Esophagus (tissue), 2 donors: ENCODE data around the gene UBE2I. TPM values are rescaled to one million over a fixed set of nuclear protein-coding genes. Genes with fewer than 3 reads are reported as not detected.

Experiments used
- H3K27ac ChIP-seq, 2 donors: one replicate each; pipeline ENCODE4 v1.5.1; 2013; ENCODE audit warnings: low read depth in 2 of 2, mild to moderate bottlenecking in 2 of 2, inconsistent platforms in 1 of 2, low read length in 1 of 2, moderate library complexity in 1 of 2
- H3K27me3 ChIP-seq, 2 donors: one replicate each; pipeline ENCODE4 v1.6.1; 2013; ENCODE audit warnings: low read length in 2 of 2, control low read depth in 1 of 2, mild to moderate bottlenecking in 1 of 2; ENCODE audit not compliant: insufficient read depth in 2 of 2, control insufficient read depth in 1 of 2
- H3K36me3 ChIP-seq, 2 donors: one replicate each; pipeline ENCODE4 v1.6.1; 2013; ENCODE audit warnings: low read length in 1 of 2; ENCODE audit not compliant: control insufficient read depth in 2 of 2, insufficient read depth in 2 of 2
- H3K4me1 ChIP-seq, 2 donors: one replicate each; pipeline ENCODE4 v1.6.1; 2013; ENCODE audit warnings: low read length in 1 of 2; ENCODE audit not compliant: control insufficient read depth in 2 of 2, insufficient read depth in 2 of 2
- H3K4me3 ChIP-seq, 2 donors: one replicate each; pipeline ENCODE4 v1.5.1; 2013; ENCODE audit warnings: low read length in 2 of 2, mild to moderate bottlenecking in 2 of 2, low read depth in 1 of 2, moderate library complexity in 1 of 2
- H3K9me3 ChIP-seq, 2 donors: one replicate each; pipeline ENCODE4 v1.6.1; 2013; ENCODE audit warnings: mild to moderate bottlenecking in 2 of 2, low read depth in 1 of 2, low read length in 1 of 2, moderate library complexity in 1 of 2; ENCODE audit not compliant: control insufficient read depth in 2 of 2, insufficient read depth in 1 of 2
- WGBS, 2 donors: extraction: QIAGEN DNeasy Blood & Tissue Kit; methylation state at CpG; one replicate each; pipeline ENCODE4 v1.1.7; 2013; 5-methylcytosine and 5-hydroxymethylcytosine counted together
- polyA plus RNA-seq, 2 donors: library from polyadenylated mRNA; stranded (reverse); fragments of 200-250 nt; gene quantifications; one replicate each; pipeline ENCODE4 v1.2.3, GENCODE V29; 2013
- donor health status: healthy with polysubstance abuse.
- donor health status: Bipolar disorder and iron deficiency.

Gene UBE2I
- polyA plus RNA-seq, 2 donors, result 35.4 to 56.9 TPM

DNA sequence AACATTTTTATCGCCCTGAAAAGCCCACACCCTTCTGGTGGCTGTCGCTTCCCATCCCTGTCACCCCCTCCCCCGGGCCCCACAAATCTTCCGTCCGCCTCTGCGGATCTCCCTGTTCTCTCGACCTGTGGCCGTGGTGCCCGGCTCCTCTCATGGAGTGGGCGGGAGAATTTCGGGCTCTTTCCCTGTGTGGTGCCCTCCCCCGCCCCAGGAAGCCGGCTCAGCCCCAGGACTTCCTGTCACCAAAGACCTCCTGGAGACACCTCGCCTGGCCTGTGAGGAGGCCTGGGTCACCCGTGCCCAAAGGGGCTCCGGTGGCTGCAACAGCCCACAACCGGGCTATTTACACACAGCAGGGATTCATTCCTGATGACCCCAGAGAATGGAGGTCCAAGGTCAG is 26.1 kb upstream of the UBE2I start:
- Histone ChIP-seq H3K4me3 (no peak overlapping the region), H3K27me3 (no peaks in the 10 kb centered on the region), H3K4me1 (no peaks in the 10 kb centered on the region), H3K36me3 (no peaks in the 10 kb centered on the region), H3K27ac (no peak overlapping the region), H3K9me3 (no peaks in the 10 kb centered on the region)
- 49 to 50% methylated on average over 17 of the region's 17 CpGs for WGBS, 2 donors

DNA sequence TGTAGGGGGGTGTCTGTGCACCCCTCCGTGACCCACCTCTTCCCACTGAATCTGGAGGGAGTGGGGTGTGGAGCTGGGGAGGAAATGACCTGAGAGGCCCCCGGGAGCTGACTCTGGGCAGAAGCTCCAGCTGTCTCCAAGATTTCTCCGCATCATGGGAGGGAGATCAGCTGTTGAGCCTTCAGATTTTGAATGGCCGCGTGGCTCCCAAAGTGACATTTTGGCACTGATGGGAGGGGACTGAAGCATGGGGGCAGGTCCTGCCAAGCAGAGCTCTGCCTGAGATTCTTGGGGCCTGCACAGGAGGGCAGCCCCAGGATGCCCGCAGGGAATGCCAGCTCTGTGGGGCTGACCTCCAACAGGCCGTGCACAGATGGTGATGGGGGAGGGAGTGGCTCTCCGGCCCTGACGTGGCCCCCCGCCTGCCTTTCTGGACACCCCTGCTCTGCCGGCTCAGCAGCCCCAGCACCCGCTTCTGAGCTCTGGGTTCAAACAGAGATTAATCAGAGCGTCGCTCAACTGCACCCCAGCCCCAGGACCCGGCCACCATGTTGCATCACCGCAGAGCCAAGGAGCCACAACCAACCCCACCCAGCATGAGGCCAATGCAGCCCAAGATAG is 25.3 kb upstream of the UBE2I start:
- WGBS, 2 donors, result 70 to 81% methylated on average over 13 to 16 of the region's 16 CpGs
- no peak overlapping the region for H3K27ac ChIP-seq
- no peak overlapping the region for H3K4me3 ChIP-seq

DNA sequence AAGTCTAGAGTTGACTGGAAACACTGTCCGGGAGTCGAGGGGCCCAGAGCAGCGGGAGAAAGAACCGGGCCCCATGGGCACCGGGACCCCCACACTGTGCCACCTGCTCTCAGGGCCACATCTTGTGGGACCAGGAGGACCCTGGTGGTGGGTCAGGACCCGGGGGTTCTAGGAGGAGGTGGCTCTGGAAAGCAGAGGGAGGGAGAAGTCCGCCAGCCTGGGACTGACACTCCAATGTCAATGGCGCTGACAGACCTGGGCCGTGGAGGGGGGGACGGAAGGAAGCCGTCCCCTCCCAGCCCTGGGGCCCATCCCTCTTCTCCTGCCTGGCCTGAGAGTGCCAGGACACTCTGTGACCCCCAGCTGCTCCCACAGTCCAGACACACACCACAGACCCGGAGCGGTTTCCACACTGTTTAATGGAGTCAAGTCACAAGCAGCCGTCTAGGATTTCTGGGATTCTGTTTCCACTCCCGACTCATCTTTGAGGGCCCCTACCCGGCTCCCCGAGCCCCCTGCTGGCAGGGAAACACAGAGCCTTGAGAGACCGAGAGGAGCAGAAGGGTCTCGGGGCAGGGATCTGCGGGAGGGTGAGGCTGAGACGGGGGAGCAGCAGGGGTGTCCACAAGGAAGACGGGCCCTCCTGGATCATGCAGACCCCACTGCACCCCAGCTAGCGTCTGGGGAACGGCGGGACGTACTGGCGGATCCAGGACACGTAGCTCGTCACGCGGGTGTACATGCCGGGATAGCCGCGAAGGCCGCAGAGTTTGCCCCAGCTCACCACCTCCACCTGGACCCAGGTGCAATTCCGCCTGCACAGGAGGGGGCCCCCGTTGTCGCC is 23.5 kb upstream of the UBE2I start:
- H3K36me3 ChIP-seq, result no peaks in the 10 kb centered on the region
- no peak overlapping the region for H3K27ac ChIP-seq
- no peak overlapping the region for H3K4me3 ChIP-seq
- peaks cover 0 to 15% of the 10 kb centered on the region in 2 donors for H3K27me3 ChIP-seq
- H3K9me3 ChIP-seq, result no peaks in the 10 kb centered on the region
- no peaks in the 10 kb centered on the region for H3K4me1 ChIP-seq
- 70 to 73% methylated on average over 35 to 38 of the region's 38 CpGs for WGBS, 2 donors

More for the DNA sequence above, 25.3 kb upstream of the UBE2I start:
- peaks cover 0 to 7% of the 10 kb centered on the region in 2 donors for H3K27me3 ChIP-seq
- H3K9me3 ChIP-seq, result no peaks in the 10 kb centered on the region
- H3K4me1 ChIP-seq, result no peaks in the 10 kb centered on the region
- H3K36me3 ChIP-seq, result no peaks in the 10 kb centered on the region

DNA sequence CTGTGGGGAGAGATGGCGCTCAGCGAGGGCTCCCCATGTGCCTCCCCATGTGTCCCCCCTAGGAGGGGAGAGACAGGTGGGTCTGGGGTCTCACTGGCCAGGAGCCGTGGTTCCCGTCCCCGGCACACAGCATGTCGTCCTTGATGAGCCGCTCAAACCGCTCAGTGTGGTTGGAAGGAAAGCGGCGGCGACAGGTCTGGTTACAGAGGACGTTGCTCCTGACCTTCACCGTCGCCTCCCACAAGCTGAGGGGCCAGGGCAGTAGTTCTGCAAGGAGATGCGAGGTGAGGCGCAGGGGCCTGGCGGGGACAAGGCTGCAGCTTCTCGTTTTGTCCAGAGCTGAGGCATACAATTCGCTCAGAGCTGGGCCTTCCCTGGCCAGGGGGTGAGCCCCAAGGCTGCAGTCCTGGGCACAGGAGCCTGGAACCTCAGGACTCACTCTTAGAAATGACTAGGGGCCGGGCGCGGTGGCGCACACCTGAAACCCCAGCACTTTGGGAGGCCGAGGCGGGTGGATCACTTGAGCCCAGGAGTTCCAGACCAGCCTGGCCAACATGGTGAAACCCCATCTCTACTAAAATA is 22.8 kb upstream of the UBE2I start:
- WGBS, 2 donors, result 77 to 82% methylated on average over 25 of the region's 25 CpGs
- H3K27ac ChIP-seq, result no peak overlapping the region
- no peaks in the 10 kb centered on the region for H3K9me3 ChIP-seq
- peaks cover 0 to 15% of the 10 kb centered on the region in 2 donors for H3K27me3 ChIP-seq
- no peaks in the 10 kb centered on the region for H3K4me1 ChIP-seq
- H3K4me3 ChIP-seq, result no peak overlapping the region
- H3K36me3 ChIP-seq, result no peaks in the 10 kb centered on the region

DNA sequence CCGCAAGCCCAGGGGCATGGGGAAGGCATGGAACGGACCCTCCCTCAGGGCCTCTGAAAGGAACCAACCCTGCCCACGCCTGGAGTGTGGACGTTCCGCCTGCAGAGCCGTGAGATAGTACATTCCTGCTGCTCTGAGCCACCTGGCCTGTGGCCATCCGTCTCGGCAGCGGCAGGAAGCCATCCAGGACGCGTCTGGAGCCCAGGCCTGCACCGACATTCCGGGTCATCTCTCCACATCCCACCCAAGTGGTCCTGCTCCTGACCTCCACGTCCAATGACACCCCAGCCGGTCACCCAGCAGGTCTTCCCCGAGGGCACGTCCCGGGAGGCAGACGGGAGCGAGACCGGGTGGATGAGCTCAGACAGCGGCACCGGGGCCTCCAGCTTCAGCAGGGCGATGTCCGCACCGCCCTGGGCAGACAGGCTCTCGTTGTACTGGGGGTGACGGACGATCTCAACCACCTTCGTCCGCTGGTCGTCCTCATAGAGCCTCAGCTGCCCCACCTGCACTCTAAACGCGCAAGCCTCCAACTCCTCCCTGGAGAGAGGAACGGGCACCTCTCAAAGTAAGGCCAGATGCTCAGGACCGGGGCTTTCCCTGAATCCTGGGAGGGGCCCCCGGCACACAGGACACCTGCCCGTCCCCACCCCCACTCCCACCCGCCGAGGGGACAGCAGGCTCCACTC is 21.3 kb upstream of the UBE2I start:
- no peak overlapping the region for H3K27ac ChIP-seq
- H3K36me3 ChIP-seq, result no peaks in the 10 kb centered on the region
- H3K4me3 ChIP-seq, result no peak overlapping the region
- H3K4me1 ChIP-seq, result no peaks in the 10 kb centered on the region
- H3K9me3 ChIP-seq, result no peaks in the 10 kb centered on the region
- peaks cover 0 to 15% of the 10 kb centered on the region in 2 donors for H3K27me3 ChIP-seq
- WGBS, 2 donors, result 41 to 42% methylated on average over 40 of the region's 40 CpGs

DNA sequence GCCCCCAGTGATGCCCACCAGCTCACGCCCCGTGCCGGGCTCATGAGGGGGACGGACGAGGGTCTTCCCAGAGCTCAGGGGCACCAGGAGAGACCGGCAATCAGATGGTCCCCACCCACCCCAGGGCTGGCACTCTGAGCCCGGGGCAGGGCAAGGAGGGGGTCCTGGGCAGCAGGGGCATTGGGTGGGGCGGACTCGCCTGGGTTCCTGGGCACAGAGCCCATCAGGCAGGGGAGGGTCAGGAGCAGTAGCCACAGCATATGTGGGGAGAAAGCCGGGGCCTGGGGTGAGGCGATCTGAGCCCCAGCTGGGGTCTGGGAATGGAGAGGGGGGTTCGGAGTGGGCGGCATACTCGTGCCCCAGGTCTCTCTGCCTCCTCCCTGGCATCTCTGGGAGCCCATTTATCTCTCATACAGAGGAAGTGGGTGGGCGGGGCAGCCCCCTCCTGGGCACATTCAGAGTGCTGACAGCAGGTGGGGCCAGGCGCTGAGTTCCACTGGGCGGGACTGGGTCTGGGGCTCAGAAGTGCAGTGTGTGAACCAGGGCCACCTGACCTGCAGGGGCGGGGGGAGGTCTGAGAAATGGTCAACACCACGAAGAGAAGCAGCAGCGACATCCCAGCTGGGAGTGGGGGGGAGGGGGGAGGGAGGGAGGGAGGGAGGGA is 20.5 kb upstream of the UBE2I start:
- H3K4me3 ChIP-seq, result no peak overlapping the region
- H3K27ac ChIP-seq, result no peak overlapping the region
- no peaks in the 10 kb centered on the region for H3K4me1 ChIP-seq
- WGBS, 2 donors, result 30 to 32% methylated on average over 16 to 20 of the region's 20 CpGs
- no peaks in the 10 kb centered on the region for H3K36me3 ChIP-seq
- peaks cover 0 to 15% of the 10 kb centered on the region in 2 donors for H3K27me3 ChIP-seq
- no peaks in the 10 kb centered on the region for H3K9me3 ChIP-seq

DNA sequence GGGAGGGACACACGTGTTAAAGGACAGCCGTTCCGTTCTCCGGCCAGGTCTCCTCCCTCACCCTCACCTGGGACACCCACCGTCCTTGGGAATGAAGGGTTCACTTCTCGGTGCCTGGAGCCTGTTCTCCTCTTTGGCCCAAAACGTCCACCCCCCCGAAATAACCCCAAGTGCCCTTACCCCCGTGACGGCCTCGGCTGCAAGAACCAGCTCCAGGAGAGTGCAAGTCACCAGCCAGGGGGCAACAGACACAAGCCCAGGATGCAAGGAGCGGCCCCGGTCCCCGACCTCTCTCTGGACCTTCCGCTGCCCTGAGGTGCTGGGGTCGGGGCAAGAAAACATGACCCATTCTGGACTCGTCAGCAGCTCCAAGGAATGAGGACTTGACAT is 20.0 kb upstream of the UBE2I start:
- H3K4me3 ChIP-seq, result no peak overlapping the region
- H3K36me3 ChIP-seq, result no peaks in the 10 kb centered on the region
- no peaks in the 10 kb centered on the region for H3K4me1 ChIP-seq
- H3K9me3 ChIP-seq, result no peaks in the 10 kb centered on the region
- H3K27ac ChIP-seq, result no peak overlapping the region
- H3K27me3 ChIP-seq, result peaks cover 0 to 15% of the 10 kb centered on the region in 2 donors
- WGBS, 2 donors, result 8 to 9% methylated on average over 16 to 17 of the region's 17 CpGs

DNA sequence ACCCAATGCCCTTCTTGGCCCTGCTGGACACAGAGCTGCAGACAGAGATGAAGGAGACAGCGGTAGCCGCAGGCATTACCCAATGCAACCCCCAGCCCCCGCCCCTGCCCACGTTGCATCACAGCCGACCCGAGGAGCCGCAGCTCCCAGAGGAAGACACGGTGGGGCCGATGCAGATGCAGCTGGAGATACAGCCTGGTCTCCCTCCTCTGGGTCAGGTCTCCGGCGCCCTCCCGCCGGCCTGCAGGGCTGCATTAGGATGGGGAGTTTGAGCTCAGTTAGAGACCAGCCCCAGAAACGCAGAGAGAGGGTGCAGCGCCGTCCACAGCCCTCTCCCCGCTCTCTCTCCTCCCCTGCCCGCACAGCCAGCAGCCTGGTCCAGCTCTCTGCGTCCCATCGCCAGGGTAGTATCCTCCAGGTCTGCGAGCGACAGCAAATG is 19.4 kb upstream of the UBE2I start:
- Histone ChIP-seq H3K36me3 (no peaks in the 10 kb centered on the region), H3K27ac (no peak overlapping the region), H3K9me3 (no peaks in the 10 kb centered on the region), H3K4me1 (no peaks in the 10 kb centered on the region), H3K27me3 (peaks cover 0 to 15% of the 10 kb centered on the region in 2 donors), H3K4me3 (no peak overlapping the region)
- WGBS, 2 donors, result 19 to 26% methylated on average over 22 of the region's 22 CpGs
